Activated CD4-positive, alpha-beta T cell treated with anti-CD3 and anti-CD28 coated beads, Interleukin-2, amount 50 U/mL, for 48 hours (primary cell): ENCODE measurements around the gene NSD1.

ENCODE experiments used
- DNase-seq, 2 experiments: peaks; one replicate each; pipeline ENCODE4 v3.0.0-alpha.2; 2020

NSD1 gene, protein sequence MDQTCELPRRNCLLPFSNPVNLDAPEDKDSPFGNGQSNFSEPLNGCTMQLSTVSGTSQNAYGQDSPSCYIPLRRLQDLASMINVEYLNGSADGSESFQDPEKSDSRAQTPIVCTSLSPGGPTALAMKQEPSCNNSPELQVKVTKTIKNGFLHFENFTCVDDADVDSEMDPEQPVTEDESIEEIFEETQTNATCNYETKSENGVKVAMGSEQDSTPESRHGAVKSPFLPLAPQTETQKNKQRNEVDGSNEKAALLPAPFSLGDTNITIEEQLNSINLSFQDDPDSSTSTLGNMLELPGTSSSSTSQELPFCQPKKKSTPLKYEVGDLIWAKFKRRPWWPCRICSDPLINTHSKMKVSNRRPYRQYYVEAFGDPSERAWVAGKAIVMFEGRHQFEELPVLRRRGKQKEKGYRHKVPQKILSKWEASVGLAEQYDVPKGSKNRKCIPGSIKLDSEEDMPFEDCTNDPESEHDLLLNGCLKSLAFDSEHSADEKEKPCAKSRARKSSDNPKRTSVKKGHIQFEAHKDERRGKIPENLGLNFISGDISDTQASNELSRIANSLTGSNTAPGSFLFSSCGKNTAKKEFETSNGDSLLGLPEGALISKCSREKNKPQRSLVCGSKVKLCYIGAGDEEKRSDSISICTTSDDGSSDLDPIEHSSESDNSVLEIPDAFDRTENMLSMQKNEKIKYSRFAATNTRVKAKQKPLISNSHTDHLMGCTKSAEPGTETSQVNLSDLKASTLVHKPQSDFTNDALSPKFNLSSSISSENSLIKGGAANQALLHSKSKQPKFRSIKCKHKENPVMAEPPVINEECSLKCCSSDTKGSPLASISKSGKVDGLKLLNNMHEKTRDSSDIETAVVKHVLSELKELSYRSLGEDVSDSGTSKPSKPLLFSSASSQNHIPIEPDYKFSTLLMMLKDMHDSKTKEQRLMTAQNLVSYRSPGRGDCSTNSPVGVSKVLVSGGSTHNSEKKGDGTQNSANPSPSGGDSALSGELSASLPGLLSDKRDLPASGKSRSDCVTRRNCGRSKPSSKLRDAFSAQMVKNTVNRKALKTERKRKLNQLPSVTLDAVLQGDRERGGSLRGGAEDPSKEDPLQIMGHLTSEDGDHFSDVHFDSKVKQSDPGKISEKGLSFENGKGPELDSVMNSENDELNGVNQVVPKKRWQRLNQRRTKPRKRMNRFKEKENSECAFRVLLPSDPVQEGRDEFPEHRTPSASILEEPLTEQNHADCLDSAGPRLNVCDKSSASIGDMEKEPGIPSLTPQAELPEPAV (N-terminal part only)

GRCh38 chr5:177133096-177133852 is at the start of gene NSD1:
Gene NSD1, plus strand, starts transcription at chr5:177133773. Its CDS starts 1,331 bp downstream, at chr5:177135104.
- peak; percentile 90 to 92 for DNase-seq

DNA sequence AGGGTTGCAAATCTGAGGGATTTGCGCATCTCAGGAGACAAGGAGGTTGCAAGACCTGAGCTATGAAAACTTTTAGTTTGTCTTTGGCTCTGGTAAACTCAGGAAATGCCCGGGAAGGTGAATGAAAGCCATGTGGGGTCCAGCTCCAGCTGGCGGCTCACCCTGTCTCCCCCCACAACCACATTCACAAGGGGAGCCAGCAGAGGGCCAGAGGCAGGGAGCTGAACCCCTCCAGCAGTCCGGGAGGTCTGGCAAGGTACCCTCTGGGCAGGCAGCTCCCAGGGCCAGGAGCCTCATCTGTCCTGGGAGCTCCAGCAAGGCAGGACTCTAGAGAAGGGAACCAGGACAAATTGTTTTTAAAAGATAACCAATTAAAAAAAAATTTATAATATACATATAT is 49.4 kb upstream of the NSD1 start:
- DNase-seq = no peak

- DNase-seq = no peak
These were observed 47.5 kb upstream of the NSD1 start for GRCh38 chr5:177085985-177086653.

GRCh38 chr5:177086654-177087397 is 46.7 kb upstream of the NSD1 start, which contains the start of gene FGFR4:
Gene FGFR4, plus strand, starts transcription at chr5:177086915. Its CDS starts 2,688 bp downstream, at chr5:177089603.
- peak; percentile 56 to 60 for DNase-seq

DNA sequence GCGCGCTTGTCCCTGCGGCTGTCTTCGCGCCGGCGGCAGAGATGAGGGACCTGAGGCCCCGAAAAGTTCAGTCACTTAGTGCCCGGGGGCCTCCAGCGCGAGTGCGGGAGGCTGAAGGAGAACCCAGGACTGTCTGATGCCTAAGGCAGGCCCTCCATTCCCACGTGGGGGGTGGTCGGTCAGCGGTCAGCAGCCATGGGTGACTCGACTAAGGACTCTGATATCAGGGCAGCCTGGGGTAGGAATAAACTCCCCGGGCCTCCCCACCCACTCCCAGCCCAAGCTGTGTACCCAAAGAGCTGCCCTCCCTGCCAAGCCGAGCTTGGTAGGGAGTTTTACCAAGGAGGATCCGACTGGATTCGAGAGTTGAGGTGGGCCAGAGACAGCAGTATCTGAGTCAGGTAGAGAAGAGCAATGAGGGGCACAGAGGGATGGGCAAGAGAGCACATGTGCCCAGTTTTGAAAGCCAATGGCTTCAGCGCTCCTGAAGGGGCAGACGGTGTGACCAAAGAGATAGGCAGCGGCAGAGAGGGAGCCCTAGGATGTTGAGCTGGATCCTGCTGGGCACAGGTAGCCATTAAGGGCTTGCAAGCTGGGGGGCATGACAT is 46.1 kb upstream of the NSD1 start:
- no peak for DNase-seq

GRCh38 chr5:177089127-177089526 is 44.4 kb upstream of the NSD1 start:
- DNase-seq = no peak

DNA sequence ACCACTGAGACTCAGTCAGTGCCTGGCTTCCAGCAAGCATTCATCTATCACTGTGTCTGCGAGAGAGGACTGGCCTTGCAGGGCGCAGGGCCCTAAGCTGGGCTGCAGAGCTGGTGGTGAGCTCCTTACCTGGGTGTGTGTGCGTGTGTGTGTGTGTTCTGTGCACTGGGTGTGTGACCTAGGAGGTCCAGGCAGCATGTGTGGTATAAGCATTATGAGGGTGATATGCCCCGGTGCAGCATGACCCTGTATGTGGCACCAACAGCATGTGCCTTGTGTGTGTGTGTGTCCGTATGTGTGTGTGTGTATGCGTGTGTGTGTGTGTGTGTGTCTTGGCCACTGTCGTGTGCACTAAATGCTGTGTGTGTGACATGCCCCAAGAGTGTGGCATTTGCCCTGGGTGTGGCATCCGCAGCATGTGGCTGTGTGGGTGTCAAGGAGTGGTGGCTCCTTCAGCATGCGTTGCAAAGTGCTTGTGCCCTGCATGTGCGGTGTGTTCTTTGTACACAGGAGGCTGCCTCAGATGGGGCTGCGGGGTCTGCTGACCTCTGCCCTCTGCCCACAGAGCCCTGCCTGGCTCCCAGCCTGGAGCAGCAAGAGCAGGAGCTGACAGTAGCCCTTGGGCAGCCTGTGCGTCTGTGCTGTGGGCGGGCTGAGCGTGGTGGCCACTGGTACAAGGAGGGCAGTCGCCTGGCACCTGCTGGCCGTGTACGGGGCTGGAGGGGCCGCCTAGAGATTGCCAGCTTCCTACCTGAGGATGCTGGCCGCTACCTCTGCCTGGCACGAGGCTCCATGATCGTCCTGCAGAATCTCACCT is 43.5 kb upstream of the NSD1 start:
- DNase-seq = no peak

DNA sequence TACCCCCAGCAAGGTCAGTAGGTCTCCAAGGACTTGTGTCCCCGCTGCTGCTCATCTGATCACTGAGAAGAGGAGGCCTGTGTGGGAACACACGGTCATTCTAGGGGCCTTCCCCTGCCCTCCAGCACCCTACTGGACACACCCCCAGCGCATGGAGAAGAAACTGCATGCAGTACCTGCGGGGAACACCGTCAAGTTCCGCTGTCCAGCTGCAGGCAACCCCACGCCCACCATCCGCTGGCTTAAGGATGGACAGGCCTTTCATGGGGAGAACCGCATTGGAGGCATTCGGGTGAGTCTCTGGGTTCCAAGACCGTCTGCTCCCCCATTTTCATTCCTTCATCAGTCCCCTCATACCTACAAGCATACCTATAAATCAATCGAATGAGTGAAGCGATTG is 42.8 kb upstream of the NSD1 start:
- DNase-seq = no peak

DNA sequence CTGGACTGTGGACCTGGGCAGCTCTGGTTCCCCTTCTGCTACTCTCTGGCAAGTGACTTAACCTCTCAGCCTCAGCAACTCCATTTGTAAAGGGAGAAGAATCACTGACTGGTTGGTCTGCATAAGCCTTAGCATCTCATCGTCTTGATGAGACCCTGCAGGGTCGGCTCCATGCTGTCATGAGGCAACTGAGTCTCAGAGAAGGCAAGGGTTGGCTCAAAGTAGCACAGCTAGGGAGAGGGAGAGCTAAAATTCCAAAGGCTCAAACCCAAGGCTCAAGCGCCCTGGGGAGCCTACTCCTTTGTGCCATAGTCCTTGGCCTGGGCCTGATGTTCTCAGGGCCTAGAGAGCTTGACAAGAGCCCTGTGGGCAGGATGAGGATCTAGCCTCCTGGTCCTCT is 42.3 kb upstream of the NSD1 start:
- DNase-seq = no peak

- DNase-seq = no peak
These were observed 41.1 kb upstream of the NSD1 start for GRCh38 chr5:177092178-177093081.

DNA sequence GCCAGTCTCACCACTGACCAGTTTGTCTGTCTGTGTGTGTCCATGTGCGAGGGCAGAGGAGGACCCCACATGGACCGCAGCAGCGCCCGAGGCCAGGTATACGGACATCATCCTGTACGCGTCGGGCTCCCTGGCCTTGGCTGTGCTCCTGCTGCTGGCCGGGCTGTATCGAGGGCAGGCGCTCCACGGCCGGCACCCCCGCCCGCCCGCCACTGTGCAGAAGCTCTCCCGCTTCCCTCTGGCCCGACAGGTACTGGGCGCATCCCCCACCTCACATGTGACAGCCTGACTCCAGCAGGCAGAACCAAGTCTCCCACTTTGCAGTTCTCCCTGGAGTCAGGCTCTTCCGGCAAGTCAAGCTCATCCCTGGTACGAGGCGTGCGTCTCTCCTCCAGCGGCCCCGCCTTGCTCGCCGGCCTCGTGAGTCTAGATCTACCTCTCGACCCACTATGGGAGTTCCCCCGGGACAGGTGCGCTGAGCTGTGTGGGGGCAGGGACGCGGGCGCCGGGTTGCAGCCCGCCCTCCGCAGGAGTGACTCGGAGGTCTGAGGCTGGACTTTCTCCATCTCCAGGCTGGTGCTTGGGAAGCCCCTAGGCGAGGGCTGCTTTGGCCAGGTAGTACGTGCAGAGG is 40.4 kb upstream of the NSD1 start:
- no peak for DNase-seq

GRCh38 chr5:177093803-177094202 is 39.8 kb upstream of the NSD1 start:
- no peak for DNase-seq

GRCh38 chr5:177094224-177095087 is 39.1 kb upstream of the NSD1 start:
- DNase-seq = no peak

GRCh38 chr5:177095088-177095669 is 38.4 kb upstream of the NSD1 start:
- DNase-seq = no peak

GRCh38 chr5:177096162-177097015 is 37.2 kb upstream of the NSD1 start:
- no peak for DNase-seq
